OCI-M2 (cell line): ENCODE measurements around the gene PRKCE.

Experiments
- DNase-seq: peaks from one replicate; lab custom pipeline; 2025; ENCODE audit not compliant: unreplicated experiment; lab: John Stamatoyannopoulos, UW

PRKCE gene

DNA sequence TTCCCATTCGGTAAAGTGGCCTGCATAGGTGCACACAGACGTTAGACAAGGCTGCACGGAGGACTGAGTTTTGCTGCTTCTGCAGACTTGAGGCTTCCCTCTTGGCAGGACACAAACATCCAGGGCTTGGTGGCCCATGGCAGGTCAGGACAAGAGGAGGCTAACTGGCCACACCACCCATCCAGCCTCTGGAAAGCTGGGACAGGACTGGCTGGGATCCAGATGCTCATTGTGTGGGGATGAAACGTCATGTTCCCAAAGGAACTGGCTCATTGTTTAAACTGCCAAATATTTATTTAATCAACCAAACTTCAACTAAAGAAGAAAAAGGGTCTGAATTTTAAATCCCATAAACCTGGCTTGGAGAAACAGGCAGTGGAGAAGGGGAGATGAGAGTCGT, 406.7 kb downstream of the PRKCE start:
- DNase-seq, result no peak

DNA sequence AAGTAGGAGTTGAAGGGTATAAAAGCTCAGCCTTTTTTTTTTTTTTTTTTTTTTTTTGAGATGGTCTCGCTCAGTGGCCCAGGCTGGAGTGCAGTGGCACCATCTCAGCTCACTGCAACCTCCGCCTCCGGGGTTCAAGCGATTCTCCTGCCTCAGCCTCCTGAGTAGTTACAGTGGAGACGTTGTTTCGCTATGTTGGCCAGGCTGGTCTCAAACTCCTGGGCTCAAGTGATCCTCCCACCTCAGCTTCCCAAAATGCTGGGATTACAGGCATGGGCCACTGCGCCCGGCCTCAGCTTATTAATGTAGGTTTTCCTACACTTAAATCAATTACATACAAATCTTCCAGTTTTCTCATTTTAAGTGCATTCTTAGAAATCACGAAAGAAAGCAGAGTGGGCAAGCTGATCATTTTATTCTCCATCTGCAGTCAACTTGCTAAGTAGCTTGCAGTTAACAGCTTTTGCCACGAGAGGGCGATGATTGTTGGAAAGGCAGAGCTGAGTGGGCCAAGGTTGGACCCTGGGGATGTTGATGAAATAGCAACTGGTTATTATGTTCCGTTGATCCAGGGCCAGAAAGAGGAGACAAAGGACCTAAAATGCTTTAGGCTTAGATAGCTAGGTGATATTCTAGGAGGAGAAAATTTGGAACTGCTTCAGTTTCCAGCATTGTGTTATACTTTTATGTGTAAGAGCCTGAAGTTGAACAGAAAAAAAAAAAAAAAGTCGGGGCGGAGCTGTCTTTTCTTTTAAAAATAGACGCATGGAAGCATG, 411.4 kb downstream of the PRKCE start:
- no peak for DNase-seq

GRCh38 chr2:46064396-46064795, 412.9 kb downstream of the PRKCE start:
- no peak for DNase-seq

- DNase-seq, result no peak
Measured at GRCh38 chr2:46065152-46065551, 413.7 kb downstream of the PRKCE start.

DNA sequence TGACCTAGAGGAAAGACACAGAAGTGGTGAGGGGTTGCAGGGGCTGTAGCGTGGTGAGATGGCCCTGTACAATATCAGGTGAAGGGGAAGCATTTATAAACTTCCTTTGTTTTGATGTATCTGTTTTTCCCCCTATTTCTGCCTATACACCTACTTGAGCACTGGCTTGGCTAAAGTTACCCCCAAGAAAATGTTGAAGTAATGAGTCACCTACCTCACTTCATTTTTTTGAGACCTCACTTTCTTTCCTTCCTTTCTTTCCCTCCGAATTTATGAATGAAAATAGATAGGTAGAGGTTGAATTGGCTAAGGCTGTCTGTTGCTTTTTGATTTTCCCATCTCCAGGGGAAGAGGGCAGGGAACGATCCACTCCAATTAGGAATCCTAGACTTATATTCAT, 414.6 kb downstream of the PRKCE start:
- no peak for DNase-seq

DNA sequence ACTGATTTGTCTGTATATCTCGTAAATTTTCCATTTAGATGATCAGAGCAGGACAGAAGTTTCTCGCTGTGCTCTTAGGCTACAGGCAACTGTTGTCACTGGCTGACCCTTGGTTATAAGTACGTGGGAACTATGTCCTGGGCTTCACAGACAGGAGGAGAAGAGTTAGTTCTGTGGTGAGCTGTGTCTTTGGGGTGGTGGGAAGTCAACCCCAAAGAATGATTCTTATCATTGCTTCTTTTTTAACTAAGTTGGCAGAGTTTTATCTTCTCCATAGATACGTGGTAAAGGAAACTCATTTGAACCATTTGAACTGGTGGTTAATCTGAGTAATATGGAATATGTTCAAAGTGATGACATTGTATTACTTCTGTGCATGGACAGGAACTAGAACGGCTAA, 415.1 kb downstream of the PRKCE start:
- no peak for DNase-seq

GRCh38 chr2:46067062-46067461, 415.6 kb downstream of the PRKCE start:
- no peak for DNase-seq

- DNase-seq, result no peak
Measured at GRCh38 chr2:46067501-46068305, 416.2 kb downstream of the PRKCE start.

- no peak for DNase-seq
Measured at GRCh38 chr2:46068636-46069035, 417.2 kb downstream of the PRKCE start.

- DNase-seq, result no peak
Measured at GRCh38 chr2:46071074-46071473, 419.6 kb downstream of the PRKCE start.

DNA sequence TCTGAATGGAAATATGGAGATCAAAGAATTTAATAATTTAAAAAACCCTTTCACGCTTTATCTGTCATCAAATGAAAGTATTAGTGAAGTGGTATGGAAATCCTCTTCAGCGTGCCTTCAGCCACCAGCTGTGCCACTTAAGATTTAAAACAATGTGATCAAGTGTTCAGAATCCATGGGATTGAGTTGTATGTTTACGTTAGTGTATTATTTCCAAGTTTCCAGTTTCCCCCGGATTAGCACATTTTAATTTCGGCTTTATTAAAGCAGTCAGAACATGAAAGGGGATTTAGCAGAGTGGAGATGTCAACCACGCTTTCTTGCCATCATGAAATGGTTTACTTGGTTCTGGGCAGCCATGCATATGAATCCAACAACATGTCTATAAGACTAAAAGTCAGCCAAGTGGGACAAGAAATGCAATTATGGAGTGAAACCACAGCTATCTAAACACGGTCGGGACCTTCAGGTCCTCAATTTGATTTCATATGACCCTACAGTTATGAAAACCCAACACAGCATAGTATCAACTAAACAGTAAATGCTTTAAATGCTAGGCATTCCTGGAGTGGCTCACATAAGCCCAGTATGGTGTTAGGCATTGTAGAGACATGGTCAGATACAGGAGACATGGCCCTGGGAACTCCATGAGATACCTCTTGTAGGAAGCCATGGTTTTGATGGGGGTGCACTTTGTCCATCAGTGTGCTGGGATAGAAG, 420.8 kb downstream of the PRKCE start:
- no peak for DNase-seq

DNA sequence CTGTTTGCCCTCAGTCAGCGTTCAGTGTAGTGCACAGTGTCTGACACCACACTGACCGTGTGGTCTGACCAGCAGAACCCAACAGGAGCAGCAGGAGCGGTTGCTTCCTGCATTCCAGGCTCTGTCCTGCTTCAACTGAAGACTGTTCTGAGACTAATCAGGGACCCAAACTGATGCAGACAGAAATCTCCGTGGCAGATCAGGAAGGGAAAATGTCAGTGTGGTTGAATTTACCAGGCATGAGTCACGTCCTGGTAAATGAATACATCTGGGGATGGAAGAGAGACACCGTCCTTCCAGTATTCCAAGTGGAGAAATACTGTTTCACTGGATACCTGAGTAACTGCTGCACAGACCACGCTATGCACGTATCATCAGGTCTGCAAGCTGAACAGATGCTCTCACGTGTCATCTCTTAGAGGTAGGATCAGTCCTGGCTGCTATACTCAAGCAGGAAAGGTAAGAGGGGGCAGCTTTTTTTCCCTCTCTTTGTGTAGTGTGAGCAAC, 422.1 kb downstream of the PRKCE start:
- DNase-seq, result no peak

GRCh38 chr2:46074501-46074900, 423.0 kb downstream of the PRKCE start:
- DNase-seq, result no peak

GRCh38 chr2:46075848-46076247, 424.4 kb downstream of the PRKCE start:
- no peak for DNase-seq

- no peak for DNase-seq
Measured at GRCh38 chr2:46076251-46076650, 424.8 kb downstream of the PRKCE start.

- DNase-seq, result no peak
Measured at GRCh38 chr2:46076875-46077274, 425.4 kb downstream of the PRKCE start.

GRCh38 chr2:46077522-46078107, 426.1 kb downstream of the PRKCE start:
- DNase-seq, result no peak

DNA sequence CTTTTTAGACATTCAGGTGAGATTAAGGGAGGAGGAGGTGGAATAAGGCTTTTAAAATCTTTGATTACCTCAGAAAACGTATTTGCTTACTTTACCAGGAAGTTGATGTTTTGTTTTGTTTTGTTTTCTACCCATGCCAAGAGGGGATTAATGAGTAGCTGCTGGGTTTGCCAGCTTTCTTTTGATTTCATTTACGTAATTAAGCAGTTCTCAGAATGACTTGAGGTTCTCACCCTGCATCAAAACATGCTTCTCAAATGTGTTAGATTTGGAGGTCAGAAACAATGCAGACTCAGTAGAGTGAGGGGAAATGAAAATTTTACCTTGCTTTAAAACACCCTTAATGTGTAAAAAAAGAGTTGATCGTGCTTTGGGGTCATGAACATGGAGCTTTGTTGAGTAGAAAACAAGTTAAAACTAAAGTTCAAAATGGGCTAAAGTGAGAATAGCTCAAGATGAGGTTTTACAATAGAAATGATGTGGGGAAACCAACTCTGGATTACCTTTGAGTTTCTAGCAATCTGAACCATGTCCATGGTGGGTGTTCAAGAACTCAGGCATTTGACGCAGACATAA, 428.6 kb downstream of the PRKCE start:
- DNase-seq, result no peak

GRCh38 chr2:46082531-46083485, 431.3 kb downstream of the PRKCE start:
- DNase-seq, result no peak

DNA sequence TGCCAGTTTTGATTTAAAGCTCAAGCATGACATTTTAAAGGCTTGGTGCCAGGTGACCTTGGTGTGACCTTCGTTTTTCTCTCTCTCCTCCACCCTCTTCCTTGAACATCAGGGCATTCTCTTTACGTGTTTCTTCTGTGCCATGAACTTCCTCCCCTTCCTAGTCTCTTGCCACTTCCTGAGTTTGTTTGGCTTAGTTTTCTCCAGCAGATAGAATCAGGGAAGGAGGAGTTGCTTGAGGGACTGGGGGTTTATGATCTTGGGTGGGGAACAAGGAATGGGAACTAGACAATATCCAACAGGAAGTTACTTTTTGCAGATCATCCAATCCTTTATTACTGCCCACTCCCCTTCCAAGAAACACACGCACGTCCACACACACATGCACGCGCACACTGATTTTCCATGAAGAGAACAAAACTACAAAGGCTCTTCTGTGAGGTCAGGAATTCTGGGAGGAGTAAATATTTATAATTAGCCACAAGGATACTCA, 435.1 kb downstream of the PRKCE start:
- DNase-seq, result no peak
